Measurements from ENCODE around the gene GK. TPM values are rescaled to one million over a fixed set of nuclear protein-coding genes. Genes with fewer than 3 reads are reported as not detected.
"Not testable (repeated sequence)": the region's sequence is repeated elsewhere in the genome, so short reads cannot be mapped to it uniquely, and the experiment has no call there.

Gene GK
- polyA plus RNA-seq, 5 donors = 6.5 to 10.1 (median 8.9) TPM

- peak; percentile 88 to 89 for DNase-seq
These were observed 452 bp upstream of the GK start for GRCh38 chrX:30652527-30653414.

- not testable (repeated sequence) for DNase-seq
These were observed 1.2 kb downstream of the GK start for GRCh38 chrX:30654386-30654785.

- no peak for DNase-seq
These were observed 1.9 kb downstream of the GK start for GRCh38 chrX:30654989-30655607.

- DNase-seq = no peak
These were observed 2.8 kb downstream of the GK start for GRCh38 chrX:30655991-30656390.

GRCh38 chrX:30657196-30658161 lies 4.3 kb downstream of the GK start:
- no peak for DNase-seq

GRCh38 chrX:30659421-30659820 lies 6.2 kb downstream of the GK start:
- no peak for DNase-seq

- no peak for DNase-seq
These were observed 8.0 kb downstream of the GK start for GRCh38 chrX:30661228-30661627.

- no peak for DNase-seq
These were observed 10.1 kb downstream of the GK start for GRCh38 chrX:30663322-30663721.

GRCh38 chrX:30665471-30665870 lies 12.2 kb downstream of the GK start:
- no peak for DNase-seq

- no peak for DNase-seq
These were observed 12.9 kb downstream of the GK start for GRCh38 chrX:30666094-30666493.

GRCh38 chrX:30668581-30668980 lies 15.4 kb downstream of the GK start:
- DNase-seq = no peak

GRCh38 chrX:30671189-30671588 lies 18.0 kb downstream of the GK start:
- DNase-seq = not testable (repeated sequence)

GRCh38 chrX:30673127-30673796 lies 20.0 kb downstream of the GK start:
- DNase-seq = no peak

- no peak for DNase-seq
These were observed 20.8 kb downstream of the GK start for GRCh38 chrX:30673884-30674598.

GRCh38 chrX:30674799-30675198 lies 21.6 kb downstream of the GK start:
- no peak for DNase-seq

- no peak for DNase-seq
These were observed 26.1 kb downstream of the GK start for GRCh38 chrX:30679369-30679768.

- DNase-seq = no peak
These were observed 27.4 kb downstream of the GK start for GRCh38 chrX:30680618-30681017.

GRCh38 chrX:30688641-30689040 lies 35.4 kb downstream of the GK start:
- DNase-seq = no peak

GRCh38 chrX:30689116-30689515 lies 35.9 kb downstream of the GK start:
- no peak for DNase-seq

- no peak for DNase-seq
These were observed 37.1 kb downstream of the GK start for GRCh38 chrX:30690330-30690729.
